GM15510 (cell line): ENCODE results near the gene C2CD2.

ENCODE experiments used
- POLR2A ChIP-seq: IDR thresholded peaks from 3 replicates; pipeline ENCODE4 v1.6.1; 2011; ENCODE audit warnings: borderline replicate concordance; ENCODE audit not compliant: insufficient read length; ENCODE audit errors: extremely low read depth

C2CD2 gene

DNA sequence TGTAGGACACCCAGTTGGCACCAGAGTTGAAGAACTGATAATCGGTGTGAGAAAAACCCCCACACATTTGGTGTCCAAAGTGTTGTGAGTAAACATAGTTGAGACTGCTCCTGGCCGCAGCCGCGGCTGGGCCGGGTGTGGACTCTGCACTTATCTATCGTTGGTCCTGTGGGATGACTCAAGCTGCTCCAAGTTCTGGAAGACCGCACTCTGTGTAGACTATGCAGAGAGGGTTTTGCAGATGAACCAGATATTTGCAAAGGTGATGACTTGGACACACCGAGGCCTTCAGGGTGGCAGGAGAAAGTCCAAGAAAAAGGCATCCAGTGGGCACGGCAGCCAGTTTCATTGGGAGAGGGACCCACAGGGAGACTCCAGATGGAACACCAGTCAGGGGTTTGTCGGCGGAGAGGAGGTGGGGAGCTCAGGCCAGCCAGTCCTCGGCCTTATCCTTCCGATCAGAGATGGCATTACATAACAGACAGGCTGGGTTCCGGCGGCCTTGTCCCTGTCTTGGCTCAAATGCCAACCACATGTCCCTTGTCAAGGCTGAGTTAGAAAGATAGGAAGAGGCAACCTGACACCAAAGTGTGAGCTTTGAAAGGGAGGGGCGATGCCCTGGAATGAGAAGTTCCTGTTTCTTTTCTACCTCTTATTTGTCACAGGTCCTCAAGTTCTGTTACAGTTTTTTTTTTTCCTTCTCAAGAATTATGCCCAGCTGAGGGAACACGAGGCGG is 21.1 kb downstream of the C2CD2 start:
- TF ChIP-seq POLR2A = no peak

DNA sequence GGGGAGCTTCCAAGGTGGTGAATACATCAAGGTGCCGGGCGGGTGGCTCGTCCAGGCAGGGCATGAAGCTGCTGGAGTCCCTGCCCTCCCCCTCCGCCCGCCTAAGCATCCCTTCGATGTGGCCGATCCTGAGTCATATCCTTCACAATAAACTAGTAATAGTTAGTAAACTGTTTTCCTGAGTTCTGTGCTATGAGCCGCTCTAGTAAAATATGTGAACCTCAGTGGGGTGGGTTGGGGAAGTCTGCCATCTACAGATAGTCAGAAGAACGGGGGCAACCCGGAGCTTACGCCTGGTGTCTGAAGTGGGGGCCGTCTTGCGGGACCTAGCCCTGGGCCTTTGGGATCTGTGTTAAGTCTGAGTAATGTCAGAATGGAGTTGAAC is 21.6 kb downstream of the C2CD2 start:
- no peak for TF ChIP-seq POLR2A

DNA sequence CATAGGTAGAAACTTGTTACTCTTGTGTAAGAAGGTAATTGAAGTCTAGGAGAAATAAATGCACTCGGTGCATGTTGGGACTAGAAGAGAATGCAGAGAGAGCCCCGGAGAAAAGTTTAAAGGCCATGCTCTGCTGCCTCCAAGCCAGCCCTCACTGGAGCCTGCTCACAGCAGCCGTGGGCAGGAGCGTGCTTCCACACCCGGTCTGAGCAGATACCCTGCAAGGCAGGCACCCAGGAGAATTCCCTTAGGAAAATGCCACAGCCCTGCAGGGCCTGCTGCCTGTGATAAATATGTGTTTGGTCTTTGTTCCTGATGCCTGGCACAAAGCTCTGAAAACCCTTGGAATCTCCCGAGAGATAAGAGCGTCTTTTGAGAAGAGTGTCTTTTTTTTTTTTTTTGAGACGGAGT is 22.8 kb downstream of the C2CD2 start:
- no peak for TF ChIP-seq POLR2A

DNA sequence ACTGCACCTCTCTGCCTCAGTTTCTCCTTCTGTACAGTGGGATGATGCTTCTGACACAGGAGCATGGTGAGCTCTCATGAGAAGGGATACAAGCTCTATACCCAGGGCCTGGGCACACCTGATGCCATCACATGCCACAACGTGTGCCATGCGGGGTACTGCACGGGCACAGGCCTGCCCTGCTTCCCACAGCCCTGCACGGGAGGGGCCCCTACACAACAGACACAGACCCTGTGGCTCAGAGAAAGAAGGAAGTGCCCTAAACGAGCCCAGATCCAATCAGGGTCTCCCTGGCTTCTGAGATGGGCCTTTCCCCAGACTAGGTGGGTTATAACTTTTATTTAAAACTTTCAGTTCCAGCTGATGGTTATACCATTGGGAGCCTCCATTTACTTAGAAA is 24.6 kb downstream of the C2CD2 start:
- no peak for TF ChIP-seq POLR2A

DNA sequence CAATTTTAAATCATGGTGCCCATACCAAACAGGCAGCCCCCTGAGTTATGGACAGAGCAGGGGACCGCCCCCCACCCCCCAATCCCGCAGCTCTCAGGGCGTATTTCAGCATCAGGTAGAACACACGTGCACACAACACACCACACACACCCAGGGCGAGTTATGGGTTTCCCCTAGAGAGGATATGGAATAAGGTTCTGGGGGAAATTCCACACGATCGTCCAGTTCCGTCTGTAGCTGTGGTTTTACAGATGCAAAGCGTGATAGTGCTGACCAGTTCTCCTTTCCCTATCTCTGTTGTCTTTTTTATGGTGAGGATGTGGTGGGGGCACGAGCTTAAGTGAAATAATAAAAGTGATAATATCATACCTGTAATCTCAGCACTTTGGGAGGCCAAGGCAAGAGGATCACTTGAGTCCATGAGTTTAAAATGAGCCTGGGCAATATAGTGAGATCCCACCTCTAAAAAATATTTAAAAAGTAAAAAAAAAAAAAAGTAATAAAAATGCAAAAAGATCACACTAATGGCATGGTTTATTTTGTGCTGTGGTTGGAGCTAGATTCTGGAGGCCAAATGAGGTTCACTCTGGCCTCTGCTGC is 25.1 kb downstream of the C2CD2 start:
- TF ChIP-seq POLR2A = no peak

DNA sequence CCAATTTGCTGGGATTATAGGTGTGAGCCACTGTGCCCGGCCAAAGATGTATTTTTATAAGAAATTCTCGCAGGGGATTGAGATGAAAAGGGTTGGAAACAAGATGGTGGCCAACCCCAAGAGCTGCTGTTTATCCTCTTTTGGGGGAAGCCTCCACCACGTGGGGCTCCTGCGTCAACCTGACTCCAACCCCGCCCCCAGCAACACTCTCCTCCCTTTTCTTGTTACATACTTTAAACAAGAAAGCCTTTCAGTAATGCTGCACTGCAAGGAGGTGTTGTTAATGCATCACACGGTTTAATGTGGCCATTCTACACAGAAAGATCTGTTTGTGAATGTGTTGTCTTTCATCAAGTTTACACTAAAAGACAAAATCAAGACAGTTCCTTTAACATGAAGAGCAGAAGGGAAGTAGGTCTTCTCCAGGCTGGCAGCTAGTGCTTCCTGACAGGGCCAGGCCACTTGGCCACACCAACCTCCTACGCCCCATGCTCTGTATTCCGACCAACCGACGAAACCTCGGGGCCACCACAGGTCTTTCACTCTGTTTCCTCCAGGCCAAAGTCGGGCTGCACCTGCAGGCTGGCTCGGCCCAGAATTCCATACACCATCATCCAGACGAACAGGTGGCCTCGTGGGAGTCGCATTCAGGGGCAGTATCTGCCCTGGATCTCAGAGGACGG is 25.9 kb downstream of the C2CD2 start:
- TF ChIP-seq POLR2A = no peak

DNA sequence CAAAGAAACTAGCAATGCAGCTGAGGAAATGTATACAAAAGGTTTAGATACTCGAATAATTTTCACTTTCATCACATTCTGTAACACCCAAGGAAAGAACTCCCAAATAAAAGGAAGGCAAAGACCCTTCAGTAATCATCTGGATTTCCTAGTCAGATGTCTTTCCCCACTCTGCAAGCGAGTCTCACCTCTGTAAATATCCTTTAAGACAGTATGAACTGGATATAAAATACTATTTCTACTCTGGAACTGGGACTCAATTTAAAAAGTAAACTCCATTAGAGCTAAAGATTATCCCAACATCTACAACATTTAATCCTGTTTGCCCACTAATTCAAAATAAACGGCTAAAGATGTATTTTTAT is 27.0 kb downstream of the C2CD2 start:
- TF ChIP-seq POLR2A = no peak

DNA sequence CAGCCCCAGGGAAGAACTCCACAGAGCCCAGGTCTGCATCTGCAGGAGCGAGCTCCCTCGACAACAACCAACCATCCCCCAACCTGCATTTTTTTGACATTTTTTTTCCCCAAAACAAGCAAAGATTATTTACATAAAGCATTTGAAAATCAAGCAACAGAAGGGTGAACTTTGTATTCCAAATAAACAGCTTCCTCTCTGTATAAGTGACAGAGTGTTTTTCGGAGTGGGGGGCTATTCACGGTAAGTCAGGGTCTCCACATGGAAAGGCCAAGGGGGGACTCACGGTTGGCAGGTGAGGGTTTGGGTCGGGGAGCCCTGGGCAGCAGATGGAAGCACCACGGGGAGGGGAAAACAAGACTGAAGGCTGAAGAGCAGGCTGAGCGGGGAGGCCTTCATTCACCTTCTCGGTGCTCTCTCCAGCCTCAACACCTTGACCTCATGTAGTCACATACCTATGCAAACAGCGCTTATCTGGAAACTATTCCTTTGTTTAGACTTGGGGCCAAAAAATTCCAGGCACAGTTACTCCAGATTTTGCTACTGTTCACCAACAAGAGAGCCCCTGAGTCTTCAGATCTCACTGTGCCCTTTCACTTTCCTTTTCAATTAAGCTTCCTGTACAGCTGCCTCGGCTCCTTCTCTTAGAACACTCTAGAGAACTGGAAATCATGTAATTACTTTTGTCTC is 27.6 kb downstream of the C2CD2 start:
- no peak for TF ChIP-seq POLR2A

DNA sequence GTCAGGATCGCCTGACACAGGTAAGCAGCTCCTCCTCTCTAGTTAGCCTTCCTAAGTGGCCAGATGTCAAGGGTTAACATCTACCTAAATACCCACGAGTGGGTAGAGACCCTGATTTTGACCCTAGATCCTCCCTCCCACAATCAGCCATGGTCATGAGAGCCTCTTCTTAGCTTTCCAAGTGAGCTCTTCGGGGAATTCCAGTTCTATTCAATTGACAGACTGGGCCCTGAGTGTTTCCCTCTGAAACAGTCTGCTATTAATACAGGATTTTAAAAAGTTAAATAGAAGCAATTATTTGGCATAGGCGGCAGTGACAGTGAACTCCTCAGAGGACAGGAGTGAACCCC is 28.1 kb downstream of the C2CD2 start:
- no peak for TF ChIP-seq POLR2A

DNA sequence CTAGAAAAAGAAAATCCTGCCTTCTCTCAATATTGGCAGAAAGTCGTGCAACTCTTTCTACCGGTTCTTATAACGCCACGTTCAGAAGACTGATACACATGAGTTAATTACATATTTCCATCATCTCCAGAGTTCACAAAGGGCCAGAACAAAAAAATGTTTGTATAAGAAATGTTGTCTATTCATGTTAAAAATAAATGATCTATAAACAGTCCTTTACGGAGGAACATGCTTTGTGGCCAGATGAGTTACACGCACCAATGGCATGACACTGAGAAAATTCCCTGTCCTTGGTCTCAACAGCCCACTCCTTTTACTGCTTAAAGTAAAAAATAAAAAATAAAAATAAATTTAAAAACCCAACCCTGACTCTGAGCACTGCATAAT is 29.5 kb downstream of the C2CD2 start:
- TF ChIP-seq POLR2A = no peak

DNA sequence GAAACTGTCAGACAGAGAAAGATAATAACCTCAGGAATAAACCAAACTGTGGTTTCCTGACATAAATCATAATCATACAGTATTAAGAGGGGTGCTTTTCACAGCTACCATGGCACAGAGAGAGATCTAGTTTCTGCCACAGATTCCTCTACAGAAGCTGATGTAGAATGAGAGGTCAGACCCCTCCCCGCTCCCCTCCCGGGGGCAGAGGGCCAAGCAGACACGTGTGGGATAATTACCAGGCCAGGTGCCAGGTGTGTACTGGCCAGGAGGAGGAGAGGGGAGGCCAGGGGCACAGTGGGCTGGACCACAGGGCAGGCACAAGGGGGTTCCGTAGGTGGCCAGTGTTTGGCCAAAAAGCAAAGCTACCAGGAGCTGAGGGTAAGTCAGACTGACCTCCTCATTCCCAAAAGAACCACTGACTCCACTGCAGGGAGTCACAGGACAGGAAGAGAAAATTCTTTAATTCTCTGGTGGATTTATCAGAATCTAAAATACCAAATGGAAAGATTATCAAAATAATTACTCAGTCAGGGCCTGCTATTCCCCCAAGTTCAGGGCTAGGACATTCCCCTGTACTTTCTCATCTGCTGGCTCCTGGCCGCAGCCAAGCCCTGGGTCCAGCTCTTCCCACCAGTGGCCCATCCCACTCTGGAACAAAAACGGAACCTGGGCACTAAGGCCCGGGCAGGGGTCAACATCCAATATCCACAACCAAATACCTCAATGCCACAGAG is 30.0 kb downstream of the C2CD2 start:
- TF ChIP-seq POLR2A = no peak

DNA sequence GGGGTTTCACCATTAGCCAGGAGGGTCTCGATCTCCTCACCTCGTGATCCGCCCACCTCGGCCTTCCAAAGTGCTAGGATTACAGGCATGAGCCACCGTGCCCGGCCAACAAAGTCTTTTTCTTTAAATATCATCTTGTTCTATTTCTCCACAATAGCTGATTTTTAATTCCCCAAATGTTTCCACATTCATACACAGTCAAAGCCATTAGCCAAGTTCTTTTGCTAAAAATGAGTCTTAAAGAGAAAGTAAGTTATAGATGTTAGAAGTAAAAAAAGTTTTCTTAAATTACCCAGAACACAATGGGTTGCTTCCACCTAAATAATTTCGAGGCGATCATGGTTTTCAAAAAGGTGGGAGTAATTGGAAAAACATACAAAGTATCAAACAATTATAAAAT is 30.6 kb downstream of the C2CD2 start:
- TF ChIP-seq POLR2A = no peak

DNA sequence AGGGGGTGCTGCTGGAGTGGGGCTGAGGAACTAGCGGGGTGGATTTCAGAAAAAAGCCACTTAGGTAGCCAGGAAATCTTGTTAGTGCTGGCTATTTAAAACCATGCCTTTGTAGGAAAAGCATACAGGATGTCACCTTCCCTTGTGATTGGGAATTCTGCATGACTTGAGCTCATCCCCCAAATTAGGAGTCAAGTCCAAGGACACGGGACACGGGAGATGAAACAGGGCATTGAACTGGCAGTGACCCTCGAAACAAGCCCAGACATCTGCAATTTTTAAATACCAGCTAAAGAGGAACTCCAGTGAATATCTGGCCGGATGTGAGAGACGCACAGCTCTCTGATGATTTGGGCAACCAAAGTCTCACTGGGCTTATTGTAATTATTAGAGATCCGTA is 32.8 kb downstream of the C2CD2 start:
- TF ChIP-seq POLR2A = no peak

DNA sequence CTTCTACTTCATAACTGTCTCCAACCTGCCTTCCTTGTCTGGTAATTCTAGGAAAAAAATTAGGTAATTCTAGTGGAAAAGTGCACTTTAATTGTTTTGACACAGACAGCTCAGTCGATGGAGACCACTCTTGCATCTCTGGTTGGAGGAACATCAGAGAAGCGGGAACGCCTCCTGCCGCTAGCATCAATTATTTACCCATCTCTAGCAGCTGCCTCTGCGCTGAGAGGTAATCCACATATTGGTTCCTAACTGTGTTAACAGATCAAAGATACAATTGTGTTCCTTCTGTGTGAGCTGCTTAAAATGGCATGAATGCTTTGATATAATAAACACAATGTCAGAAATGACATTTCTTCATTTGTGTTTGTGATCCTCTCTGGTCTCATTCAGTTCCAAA is 33.3 kb downstream of the C2CD2 start:
- TF ChIP-seq POLR2A = no peak
